Activated CD8-positive, alpha-beta memory T cell treated with anti-CD3 and anti-CD28 coated beads, Interleukin-2, amount 10 ng/mL, durations not matched to agents 7 days and 5 days (primary cell): ENCODE measurements around the gene GORASP1. TPM values are rescaled to one million over a fixed set of nuclear protein-coding genes. Genes with fewer than 3 reads are reported as not detected.
A peak's percentile ranks its signal among the peaks of the same experiment; 100 is the strongest.

Source experiments
- ATAC-seq: fragments of 150-1000 bp; cut with Tn5 transposase; one replicate; pipeline ENCODE4 v1.10.0; 2021; ENCODE audit warnings: moderate library complexity
- CTCF ChIA-PET: fragments of 350-600 bp; sonication (Branson Sonifier 250); formaldehyde crosslinking; loops from one replicate; lab custom pipeline; 2021; ENCODE audit warnings: antibody characterized with exemption; lab: Charles Lee
- DNase-seq: peaks from one replicate; pipeline ENCODE4 v3.0.0-alpha.2; 2020
- H3K27ac Mint-ChIP-seq: one replicate; pipeline ENCODE4 v1.8.0; 2021; ENCODE audit warnings: mild to moderate bottlenecking, mixed read lengths
- H3K27me3 Mint-ChIP-seq: one replicate; pipeline ENCODE4 v1.8.0; 2021; ENCODE audit warnings: mixed read lengths
- H3K36me3 Mint-ChIP-seq: one replicate; pipeline ENCODE4 v1.8.0; 2021; ENCODE audit warnings: mild to moderate bottlenecking, mixed read lengths
- H3K4me1 Mint-ChIP-seq: one replicate; pipeline ENCODE4 v1.8.0; 2021; ENCODE audit warnings: mixed read lengths
- H3K4me3 Mint-ChIP-seq: one replicate; pipeline ENCODE4 v1.8.0; 2021; ENCODE audit warnings: mild to moderate bottlenecking, moderate library complexity, mixed read lengths
- H3K9me3 Mint-ChIP-seq: one replicate; pipeline ENCODE4 v1.8.0; 2022; ENCODE audit warnings: low read depth, mixed read lengths
- total RNA-seq, 2 experiments: library from RNA; stranded (reverse); gene quantifications; one replicate each; pipeline ENCODE4 v1.2.3, GENCODE V29; 2021

The GORASP1 gene
- total RNA-seq, 2 experiments from 2014 or later: 28.8 to 32.0 TPM

GRCh38 chr3:39146611-39147591, 39.5 kb upstream of the GORASP1 start:
- DNase-seq (peak; percentile 87), ATAC-seq (peak; percentile 45)
- Mint-ChIP-seq H3K36me3 (peaks cover 39% of the 10 kb centered on the region), H3K27ac (peak overlapping the region; percentile 95), H3K9me3 (no peaks in the 10 kb centered on the region), H3K4me1 (peaks cover 65% of the 10 kb centered on the region), H3K27me3 (no peaks in the 10 kb centered on the region), H3K4me3 (peak overlapping the region; percentile 71)
- CTCF ChIA-PET: interaction anchor here (0.8 to 2.4 kb wide), 6 partner anchors 13 to 145 kb away, joined by 3 to 11 read pairs (median 4); no protein-coding TSS in a partner anchor

DNA sequence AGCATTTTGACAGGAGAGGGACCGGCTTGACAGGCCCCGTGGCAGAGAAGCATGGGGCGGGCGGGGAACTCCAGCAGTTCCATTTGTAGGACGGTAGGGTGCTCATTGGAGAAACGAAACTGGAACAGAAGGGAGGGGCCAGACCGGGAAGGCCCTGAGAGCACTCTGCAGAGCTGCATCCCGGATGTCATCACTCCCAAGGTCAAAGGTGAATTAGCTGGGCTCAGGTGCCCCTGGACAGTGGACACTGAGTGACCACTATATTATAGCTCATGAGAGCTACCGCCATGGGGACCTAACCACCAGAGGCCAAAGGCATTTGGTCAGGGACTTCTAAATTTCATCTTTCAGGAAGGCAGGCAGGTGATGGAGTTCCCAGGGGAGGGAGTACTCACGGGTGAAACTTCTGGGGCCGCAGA, 38.7 kb upstream of the GORASP1 start:
- peak overlapping the region; percentile 95 for H3K27ac Mint-ChIP-seq
- DNase-seq (peak; percentile 33), ATAC-seq (no peak)
- CTCF ChIA-PET: interaction anchor here (1.0 to 2.0 kb wide), 5 partner anchors 12 to 142 kb away, joined by 3 to 11 read pairs (median 3); no protein-coding TSS in a partner anchor
- H3K4me3 Mint-ChIP-seq: no peak overlapping the region
- H3K4me1 Mint-ChIP-seq: peaks cover 60% of the 10 kb centered on the region
- no peaks in the 10 kb centered on the region for H3K9me3 Mint-ChIP-seq
- H3K36me3 Mint-ChIP-seq: peaks cover 37% of the 10 kb centered on the region
- H3K27me3 Mint-ChIP-seq: no peaks in the 10 kb centered on the region

DNA sequence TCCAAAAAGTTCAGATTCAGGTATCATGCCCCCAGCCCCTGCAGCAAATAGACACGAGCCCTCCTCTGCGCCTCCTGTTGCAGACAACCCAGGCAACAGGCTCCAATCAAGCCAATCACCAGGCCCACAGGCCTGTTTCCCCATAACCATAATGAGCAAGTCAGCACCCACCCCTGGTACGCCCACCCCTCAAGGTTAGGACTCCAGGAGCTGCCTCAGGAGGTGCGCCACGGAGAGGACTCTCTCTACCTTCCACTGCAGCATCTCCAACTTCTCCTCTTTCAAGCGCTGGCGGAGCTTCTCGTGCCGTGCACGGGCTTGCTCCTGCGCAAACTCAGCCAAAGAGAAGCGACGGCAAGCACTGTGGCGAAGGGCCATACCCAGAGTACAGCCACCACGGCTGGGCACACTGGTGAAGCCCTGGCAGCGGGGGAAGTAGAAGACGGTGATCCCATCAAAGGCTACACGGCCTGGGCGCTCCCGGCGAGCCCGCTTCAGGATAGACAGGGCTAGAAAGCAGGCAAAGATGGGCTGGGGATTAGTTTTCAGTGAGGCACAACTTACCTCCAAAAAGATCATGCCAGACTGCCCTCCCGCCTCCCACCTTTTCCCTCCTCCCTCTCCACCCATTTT, 37.4 kb upstream of the GORASP1 start:
- no peak overlapping the region for H3K27ac Mint-ChIP-seq
- no peak for ATAC-seq
- CTCF ChIA-PET: interaction anchor here (1.1 kb wide), 1 partner anchor 36 kb away, joined by 3 read pairs; no protein-coding TSS in a partner anchor
- peak; percentile 34 for DNase-seq
- H3K36me3 Mint-ChIP-seq: peaks cover 42% of the 10 kb centered on the region
- no peak overlapping the region for H3K4me3 Mint-ChIP-seq
- no peaks in the 10 kb centered on the region for H3K9me3 Mint-ChIP-seq
- H3K27me3 Mint-ChIP-seq: no peaks in the 10 kb centered on the region
- peaks cover 51% of the 10 kb centered on the region for H3K4me1 Mint-ChIP-seq

- no peak for DNase-seq
- no peak for ATAC-seq
- CTCF ChIA-PET: no interaction called here
- no peaks in the 10 kb centered on the region for H3K9me3 Mint-ChIP-seq
- H3K27me3 Mint-ChIP-seq: no peaks in the 10 kb centered on the region
- no peak overlapping the region for H3K4me3 Mint-ChIP-seq
- H3K27ac Mint-ChIP-seq: no peak overlapping the region
- H3K4me1 Mint-ChIP-seq: peaks cover 50% of the 10 kb centered on the region
- peaks cover 42% of the 10 kb centered on the region for H3K36me3 Mint-ChIP-seq
Measured at GRCh38 chr3:39144095-39144747, 36.8 kb upstream of the GORASP1 start.

GRCh38 chr3:39143051-39143885, 35.8 kb upstream of the GORASP1 start:
- Mint-ChIP-seq H3K9me3 (no peaks in the 10 kb centered on the region), H3K4me3 (no peak overlapping the region), H3K4me1 (peaks cover 42% of the 10 kb centered on the region), H3K27me3 (no peaks in the 10 kb centered on the region), H3K27ac (no peak overlapping the region), H3K36me3 (peaks cover 40% of the 10 kb centered on the region)
- CTCF ChIA-PET: no interaction called here
- DNase-seq (peak; percentile 33), ATAC-seq (no peak)

GRCh38 chr3:39142067-39142466, 34.6 kb upstream of the GORASP1 start:
- CTCF ChIA-PET: no interaction called here
- ATAC-seq: no peak
- Mint-ChIP-seq H3K27ac (no peak overlapping the region), H3K27me3 (no peaks in the 10 kb centered on the region), H3K9me3 (no peaks in the 10 kb centered on the region), H3K4me1 (peaks cover 30% of the 10 kb centered on the region), H3K4me3 (no peak overlapping the region), H3K36me3 (peaks cover 38% of the 10 kb centered on the region)
- peak; percentile 12 for DNase-seq

DNA sequence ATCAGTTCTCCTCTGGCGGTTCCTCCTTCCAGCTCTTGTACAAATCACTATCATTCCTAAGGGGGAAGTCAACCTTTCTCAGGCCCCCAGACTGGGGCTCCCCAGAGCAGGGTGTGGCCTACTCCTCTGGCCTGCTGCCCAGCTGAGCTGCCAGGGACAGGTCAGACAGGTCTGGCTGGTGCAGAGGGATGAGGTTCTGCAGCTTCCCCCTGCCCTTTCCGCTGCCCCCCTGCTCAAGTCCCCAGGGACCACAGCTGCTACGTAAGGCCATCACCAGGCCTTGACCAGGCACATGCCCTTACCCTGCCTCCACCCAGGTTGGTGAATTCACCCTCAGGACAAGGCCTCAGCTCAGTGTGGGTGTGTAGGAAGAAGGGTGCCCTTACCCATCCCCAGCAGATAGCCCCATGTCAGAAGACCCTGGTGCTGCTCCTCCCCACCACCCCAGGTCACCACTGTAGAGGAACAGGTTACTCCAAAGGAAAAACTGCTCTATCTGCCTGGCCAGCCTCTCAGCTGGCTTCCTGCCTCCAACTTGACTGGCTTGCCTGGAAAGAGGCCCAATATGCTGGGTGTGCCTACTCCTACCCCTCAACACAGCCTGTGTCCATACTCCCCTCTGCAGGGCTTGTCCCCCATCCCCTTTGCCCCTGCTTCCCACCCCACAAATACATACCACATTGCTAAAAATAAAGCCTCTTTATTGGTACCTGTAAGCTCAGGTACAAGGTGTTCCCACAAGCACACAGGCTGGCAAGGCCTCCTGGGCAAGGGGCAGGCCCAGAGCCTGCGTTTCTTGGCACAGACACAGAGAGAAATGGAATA, 34.0 kb upstream of the GORASP1 start:
- Mint-ChIP-seq H3K36me3 (peaks cover 32% of the 10 kb centered on the region), H3K4me3 (no peak overlapping the region), H3K4me1 (peaks cover 23% of the 10 kb centered on the region), H3K27me3 (no peaks in the 10 kb centered on the region), H3K27ac (no peak overlapping the region), H3K9me3 (no peaks in the 10 kb centered on the region)
- CTCF ChIA-PET: interaction anchor here (1.5 kb wide), 1 partner anchor 14 kb away, joined by 4 read pairs; no protein-coding TSS in a partner anchor
- ATAC-seq: peak; percentile 8
- DNase-seq: peak; percentile 31

DNA sequence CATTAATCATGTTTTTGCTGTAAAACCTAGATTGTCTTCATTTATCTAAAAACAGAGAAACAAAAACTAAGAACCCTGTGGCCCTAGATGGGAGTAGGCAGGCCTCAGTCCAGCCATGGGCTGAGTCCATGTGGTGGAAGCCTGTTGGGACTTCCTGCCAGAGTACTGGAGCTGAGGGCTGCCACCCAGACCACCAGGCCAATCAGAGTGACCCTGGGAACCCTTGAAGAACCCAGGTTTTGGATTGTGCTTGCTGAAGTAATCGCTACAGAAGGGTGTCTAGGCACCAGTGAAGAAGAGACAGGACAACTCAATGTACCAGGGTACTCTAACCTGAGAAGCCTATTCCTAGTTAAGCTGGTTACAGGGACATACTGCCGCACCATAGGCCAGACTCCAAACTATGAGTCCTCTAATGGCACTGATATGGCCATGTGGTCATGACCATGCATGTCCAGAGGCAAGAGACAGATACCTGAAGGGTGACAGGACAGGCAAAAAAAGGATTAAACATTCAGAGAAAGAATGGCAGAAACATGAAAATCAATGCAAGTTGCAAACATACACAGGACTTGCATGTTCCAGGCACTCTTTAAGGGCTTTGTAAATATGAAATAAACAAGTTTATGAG, 33.0 kb upstream of the GORASP1 start:
- peak overlapping the region; percentile 14 for H3K27ac Mint-ChIP-seq
- ATAC-seq (no peak), DNase-seq (peak; percentile 33)
- no peaks in the 10 kb centered on the region for H3K9me3 Mint-ChIP-seq
- H3K36me3 Mint-ChIP-seq: peaks cover 26% of the 10 kb centered on the region
- H3K4me3 Mint-ChIP-seq: no peak overlapping the region
- H3K27me3 Mint-ChIP-seq: no peaks in the 10 kb centered on the region
- CTCF ChIA-PET: interaction anchor here (1.5 kb wide), 1 partner anchor 13 kb away, joined by 4 read pairs; no protein-coding TSS in a partner anchor
- H3K4me1 Mint-ChIP-seq: peaks cover 16% of the 10 kb centered on the region

DNA sequence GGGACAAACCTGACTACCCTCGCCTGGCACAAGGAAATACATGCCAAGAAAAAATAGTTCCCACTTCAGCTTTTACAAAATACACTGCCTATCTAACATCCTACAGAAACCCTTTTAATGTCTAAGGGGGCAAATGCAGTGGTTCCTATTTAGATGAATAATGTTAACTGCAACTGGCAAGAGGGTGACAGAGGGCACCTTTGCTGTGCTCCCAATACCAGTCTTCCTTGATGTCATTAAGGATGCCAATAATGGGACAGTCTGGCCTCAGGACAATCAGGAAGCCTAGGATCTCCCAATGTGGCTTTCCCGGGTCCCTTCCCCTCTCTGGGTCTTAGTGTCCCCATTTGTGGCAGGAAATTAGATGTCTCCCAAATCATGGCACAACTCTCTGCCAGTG, 32.0 kb upstream of the GORASP1 start:
- ATAC-seq (no peak), DNase-seq (no peak)
- H3K4me1 Mint-ChIP-seq: peaks cover 13% of the 10 kb centered on the region
- no peaks in the 10 kb centered on the region for H3K27me3 Mint-ChIP-seq
- CTCF ChIA-PET: no interaction called here
- H3K36me3 Mint-ChIP-seq: peaks cover 23% of the 10 kb centered on the region
- H3K4me3 Mint-ChIP-seq: no peak overlapping the region
- no peaks in the 10 kb centered on the region for H3K9me3 Mint-ChIP-seq
- H3K27ac Mint-ChIP-seq: no peak overlapping the region

DNA sequence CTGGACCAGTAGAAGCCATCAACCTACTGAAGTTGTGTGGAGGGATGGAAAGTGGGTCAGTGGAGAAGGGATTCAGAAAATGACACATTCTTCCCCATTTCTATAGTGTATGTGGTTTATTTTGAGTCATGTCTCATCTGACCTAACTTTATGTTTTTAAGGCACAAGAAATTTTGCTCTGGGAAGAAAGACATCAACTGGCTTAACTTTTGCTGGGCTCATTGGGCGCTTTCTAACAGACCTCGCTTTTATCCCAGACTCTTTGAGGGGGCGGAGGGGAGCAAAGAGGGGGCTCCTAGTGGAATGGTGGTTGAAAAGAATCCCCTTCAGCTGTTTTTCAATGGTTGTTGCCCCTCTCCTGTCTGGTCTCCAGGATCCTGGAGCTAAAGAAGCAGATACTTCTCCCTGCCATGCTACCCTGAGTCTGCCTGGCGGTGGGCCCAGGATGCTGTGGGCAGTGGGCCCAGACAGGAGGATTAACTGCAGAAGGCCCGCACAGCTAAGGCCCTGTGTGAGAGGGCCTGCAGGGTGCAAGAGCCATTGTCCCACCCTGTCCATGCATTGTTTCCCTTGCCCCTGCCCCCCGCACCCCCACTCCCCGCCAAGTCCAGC, 31.5 kb upstream of the GORASP1 start:
- CTCF ChIA-PET: no interaction called here
- no peak overlapping the region for H3K4me3 Mint-ChIP-seq
- peaks cover 13% of the 10 kb centered on the region for H3K4me1 Mint-ChIP-seq
- peaks cover 19% of the 10 kb centered on the region for H3K36me3 Mint-ChIP-seq
- DNase-seq: no peak
- H3K9me3 Mint-ChIP-seq: no peaks in the 10 kb centered on the region
- H3K27ac Mint-ChIP-seq: no peak overlapping the region
- no peak for ATAC-seq
- no peaks in the 10 kb centered on the region for H3K27me3 Mint-ChIP-seq
